HFF-Myc (cell line): Measurements from ENCODE around the gene ARHGAP15.

ENCODE experiments used
- DNase-seq: peaks from one replicate; pipeline ENCODE4 v3.0.0-alpha.2; 2011; ENCODE audit warnings: low read depth; ENCODE audit errors: extremely low read depth
- H3K4me3 ChIP-seq: replicated peaks from 2 replicates; pipeline ENCODE4 v1.5.1; 2011; ENCODE audit warnings: low read depth, mild to moderate bottlenecking, control low read depth, low read length
- TF ChIP-seq, protein P1 (sequence below): IDR thresholded peaks from 2 replicates; pipeline ENCODE4 v1.5.1; 2012; ENCODE audit warnings: mild to moderate bottlenecking, low read depth, low read length, control low read depth; ENCODE audit errors: missing control alignments

Gene ARHGAP15

DNA sequence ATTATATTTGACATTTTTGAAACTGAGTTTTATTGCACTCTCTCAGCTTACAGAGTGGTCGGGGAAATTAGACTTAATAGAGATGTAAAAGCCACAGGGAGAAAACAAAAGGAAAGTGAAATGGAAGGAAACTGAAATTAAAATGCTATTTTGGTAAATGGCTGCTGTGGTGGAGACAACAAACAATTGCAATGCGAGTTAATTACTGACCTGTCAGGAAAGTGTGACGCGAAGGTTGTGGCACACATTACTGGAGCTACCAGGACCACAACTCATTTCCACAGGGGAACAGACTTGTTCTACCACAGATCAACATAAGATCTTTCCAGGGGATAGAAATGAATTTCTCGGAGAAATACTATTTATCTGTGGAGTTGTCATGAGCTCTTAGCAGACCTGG lies 19.5 kb downstream of the ARHGAP15 start:
- no peak overlapping the region for H3K4me3 ChIP-seq
- TF ChIP-seq, protein P1, sequence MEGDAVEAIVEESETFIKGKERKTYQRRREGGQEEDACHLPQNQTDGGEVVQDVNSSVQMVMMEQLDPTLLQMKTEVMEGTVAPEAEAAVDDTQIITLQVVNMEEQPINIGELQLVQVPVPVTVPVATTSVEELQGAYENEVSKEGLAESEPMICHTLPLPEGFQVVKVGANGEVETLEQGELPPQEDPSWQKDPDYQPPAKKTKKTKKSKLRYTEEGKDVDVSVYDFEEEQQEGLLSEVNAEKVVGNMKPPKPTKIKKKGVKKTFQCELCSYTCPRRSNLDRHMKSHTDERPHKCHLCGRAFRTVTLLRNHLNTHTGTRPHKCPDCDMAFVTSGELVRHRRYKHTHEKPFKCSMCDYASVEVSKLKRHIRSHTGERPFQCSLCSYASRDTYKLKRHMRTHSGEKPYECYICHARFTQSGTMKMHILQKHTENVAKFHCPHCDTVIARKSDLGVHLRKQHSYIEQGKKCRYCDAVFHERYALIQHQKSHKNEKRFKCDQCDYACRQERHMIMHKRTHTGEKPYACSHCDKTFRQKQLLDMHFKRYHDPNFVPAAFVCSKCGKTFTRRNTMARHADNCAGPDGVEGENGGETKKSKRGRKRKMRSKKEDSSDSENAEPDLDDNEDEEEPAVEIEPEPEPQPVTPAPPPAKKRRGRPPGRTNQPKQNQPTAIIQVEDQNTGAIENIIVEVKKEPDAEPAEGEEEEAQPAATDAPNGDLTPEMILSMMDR: no peak
- DNase-seq: no peak

DNA sequence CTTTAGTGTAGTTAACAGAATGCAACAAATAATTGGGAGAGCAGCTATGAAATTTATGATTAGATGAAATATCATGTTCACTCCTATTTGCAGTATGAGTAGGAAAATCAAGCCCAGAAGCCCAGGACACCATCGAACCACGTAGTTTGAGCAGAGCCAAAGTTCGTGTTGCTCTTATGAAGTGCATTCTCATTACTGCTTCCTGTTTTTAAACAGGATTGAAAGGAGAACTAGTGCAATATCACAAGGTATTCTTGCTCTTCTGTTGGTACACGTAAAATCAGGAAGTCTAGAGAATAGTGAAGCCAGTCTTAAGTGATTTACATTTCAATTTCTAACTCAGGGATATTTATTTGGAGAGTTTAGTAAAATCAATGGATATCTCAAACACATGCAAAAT lies 21.1 kb downstream of the ARHGAP15 start:
- H3K4me3 ChIP-seq: no peak overlapping the region
- TF ChIP-seq, protein P1: no peak
- no peak for DNase-seq

- TF ChIP-seq, protein P1: no peak
- no peak for DNase-seq
- H3K4me3 ChIP-seq: no peak overlapping the region
These were observed 22.0 kb downstream of the ARHGAP15 start for GRCh38 chr2:143151111-143151752.

- TF ChIP-seq, protein P1: no peak
- no peak for DNase-seq
- H3K4me3 ChIP-seq: no peak overlapping the region
These were observed 23.0 kb downstream of the ARHGAP15 start for GRCh38 chr2:143152219-143152618.

GRCh38 chr2:143152637-143153036 lies 23.4 kb downstream of the ARHGAP15 start:
- DNase-seq: no peak
- no peak overlapping the region for H3K4me3 ChIP-seq
- TF ChIP-seq, protein P1: no peak

DNA sequence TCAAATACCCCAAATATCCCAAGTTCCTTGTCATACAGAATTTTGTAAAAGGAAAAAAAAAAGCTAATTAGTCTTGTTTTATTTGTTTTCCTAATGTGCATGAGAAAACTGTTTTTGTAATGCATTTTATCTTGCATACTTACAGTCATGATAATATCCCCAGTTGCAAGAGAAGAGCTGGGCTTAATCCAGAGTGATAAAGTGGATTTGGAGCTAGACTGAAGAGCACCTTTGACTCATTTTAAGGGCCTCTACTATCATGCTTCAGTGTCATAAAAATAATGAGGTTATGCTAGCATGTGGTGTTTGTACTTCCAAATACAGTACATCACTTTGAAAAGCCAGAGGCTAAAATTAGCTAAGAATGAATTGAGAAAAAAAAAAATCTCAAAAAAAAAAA lies 26.4 kb downstream of the ARHGAP15 start:
- TF ChIP-seq, protein P1: no peak
- no peak overlapping the region for H3K4me3 ChIP-seq
- DNase-seq: no peak

DNA sequence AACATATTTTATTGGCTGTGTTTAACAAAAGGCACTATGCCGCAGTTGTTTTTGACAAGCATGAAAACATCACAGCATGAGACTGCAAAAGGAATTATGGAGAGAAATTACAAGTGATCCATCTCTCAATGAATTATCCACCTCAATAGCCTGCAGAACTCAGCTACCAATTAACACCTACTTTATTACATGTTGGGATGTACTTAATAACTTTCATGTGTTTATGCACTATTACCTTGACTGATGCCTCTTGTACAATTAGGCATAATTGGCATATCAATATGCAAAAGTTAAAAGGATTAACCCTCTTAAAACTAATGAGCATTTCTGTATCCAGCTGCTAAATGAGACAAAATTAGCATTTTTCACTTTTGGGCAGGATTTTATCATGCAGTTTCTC lies 27.8 kb downstream of the ARHGAP15 start:
- TF ChIP-seq, protein P1: no peak
- H3K4me3 ChIP-seq: no peak overlapping the region
- no peak for DNase-seq
